GM21515 (cell line): ENCODE results near the gene LRP1-AS.

Experiments
- ATAC-seq: cut with Tn5 transposase; IDR thresholded peaks from one replicate; pipeline ENCODE4 v1.9.1; 2021; ENCODE audit not compliant: unreplicated experiment

Gene LRP1-AS

DNA sequence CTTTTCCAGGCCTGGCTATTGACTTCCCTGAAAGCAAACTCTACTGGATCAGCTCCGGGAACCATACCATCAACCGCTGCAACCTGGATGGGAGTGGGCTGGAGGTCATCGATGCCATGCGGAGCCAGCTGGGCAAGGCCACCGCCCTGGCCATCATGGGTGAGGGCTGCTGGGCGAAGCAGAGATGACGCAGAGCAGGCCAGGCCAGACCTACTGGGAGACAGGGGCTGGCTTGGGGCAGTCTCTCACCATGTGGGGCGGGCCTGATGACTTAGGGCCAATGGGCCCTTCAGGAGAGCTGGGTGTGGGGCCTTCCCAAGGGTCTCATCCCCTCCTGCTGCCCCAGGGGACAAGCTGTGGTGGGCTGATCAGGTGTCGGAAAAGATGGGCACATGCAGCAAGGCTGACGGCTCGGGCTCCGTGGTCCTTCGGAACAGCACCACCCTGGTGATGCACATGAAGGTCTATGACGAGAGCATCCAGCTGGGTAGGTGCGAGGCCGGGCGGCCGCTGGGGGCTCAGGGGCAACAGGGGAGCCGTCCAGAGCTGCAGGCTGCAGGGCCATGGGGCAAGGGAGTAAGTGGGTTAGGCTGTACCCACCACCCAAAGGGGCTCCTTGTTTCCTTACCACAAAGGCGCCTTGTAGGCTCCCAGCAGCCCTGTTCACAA is 33.0 kb upstream of the LRP1-AS start:
- no peak for ATAC-seq

DNA sequence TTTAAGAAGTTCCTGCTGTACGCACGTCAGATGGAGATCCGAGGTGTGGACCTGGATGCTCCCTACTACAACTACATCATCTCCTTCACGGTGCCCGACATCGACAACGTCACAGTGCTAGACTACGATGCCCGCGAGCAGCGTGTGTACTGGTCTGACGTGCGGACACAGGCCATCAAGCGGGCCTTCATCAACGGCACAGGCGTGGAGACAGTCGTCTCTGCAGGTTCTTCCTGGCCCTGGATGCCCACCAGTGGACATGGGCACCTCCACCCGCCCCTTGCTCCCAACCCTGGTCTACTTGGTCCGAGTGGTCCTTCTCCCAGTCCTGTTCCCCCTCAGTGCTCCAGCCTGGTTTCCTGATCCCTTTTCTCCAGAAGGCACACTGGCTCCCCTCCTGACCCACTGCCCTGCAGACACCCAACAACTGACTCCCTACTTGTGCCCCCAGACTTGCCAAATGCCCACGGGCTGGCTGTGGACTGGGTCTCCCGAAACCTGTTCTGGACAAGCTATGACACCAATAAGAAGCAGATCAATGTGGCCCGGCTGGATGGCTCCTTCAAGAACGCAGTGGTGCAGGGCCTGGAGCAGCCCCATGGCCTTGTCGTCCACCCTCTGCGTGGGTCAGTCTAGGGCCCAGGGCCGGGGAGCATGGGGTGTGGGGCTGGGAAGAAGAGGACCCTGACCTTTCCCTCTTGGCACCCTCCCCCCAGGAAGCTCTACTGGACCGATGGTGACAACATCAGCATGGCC is 32.1 kb upstream of the LRP1-AS start:
- ATAC-seq = no peak

DNA sequence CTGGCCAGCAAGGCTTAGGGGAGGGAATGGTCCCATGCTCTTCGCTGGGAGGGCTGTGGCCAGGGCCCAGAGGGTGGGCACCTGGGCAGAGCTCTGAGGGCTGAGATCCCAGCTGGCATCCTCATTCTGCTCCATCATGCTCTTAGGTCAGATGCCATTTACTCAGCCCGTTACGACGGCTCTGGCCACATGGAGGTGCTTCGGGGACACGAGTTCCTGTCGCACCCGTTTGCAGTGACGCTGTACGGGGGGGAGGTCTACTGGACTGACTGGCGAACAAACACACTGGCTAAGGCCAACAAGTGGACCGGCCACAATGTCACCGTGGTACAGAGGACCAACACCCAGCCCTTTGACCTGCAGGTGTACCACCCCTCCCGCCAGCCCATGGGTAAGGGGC is 30.8 kb upstream of the LRP1-AS start:
- ATAC-seq = no peak

DNA sequence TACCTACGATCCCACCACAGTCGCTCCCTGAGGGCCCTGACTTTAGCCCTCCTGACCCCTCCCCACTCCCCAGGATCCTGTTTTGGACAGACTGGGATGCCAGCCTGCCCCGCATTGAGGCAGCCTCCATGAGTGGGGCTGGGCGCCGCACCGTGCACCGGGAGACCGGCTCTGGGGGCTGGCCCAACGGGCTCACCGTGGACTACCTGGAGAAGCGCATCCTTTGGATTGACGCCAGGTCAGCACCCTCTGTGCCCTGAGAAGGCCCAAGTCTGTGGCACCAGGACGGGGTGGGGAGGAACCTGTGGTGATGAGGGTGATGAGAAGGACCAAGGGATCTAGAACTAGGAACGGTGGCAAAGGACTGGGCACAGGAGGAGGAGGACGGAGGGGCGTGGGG is 29.9 kb upstream of the LRP1-AS start:
- no peak for ATAC-seq

DNA sequence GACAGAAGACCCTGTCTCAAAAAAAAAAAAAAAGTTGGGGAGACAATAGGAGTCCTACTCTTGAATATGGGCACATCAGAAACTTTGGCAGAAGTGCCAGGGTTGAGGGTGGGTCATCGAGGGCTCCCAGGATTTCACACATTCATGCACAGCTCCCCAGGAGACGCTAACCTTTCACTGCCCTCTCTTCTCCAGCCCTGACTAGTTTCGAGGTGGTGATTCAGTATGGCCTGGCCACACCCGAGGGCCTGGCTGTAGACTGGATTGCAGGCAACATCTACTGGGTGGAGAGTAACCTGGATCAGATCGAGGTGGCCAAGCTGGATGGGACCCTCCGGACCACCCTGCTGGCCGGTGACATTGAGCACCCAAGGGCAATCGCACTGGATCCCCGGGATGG is 29.4 kb upstream of the LRP1-AS start:
- no peak for ATAC-seq

DNA sequence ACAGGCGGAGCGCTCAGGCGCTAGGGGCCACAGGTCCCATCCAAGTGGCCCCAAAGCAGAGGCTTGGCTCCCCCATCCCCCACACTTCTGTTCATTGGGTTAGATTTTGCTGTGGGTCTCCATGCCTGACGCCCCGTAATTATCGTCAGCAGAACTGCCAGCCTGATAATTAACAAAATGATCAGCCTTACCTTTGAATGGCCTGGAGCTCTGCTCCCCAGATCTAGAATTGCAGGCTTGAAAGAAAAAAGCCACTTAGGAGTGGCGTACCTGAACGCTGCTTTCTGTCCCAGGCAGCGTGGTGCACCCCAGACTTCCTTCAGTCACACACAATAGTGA is 28.7 kb upstream of the LRP1-AS start:
- ATAC-seq = no peak

DNA sequence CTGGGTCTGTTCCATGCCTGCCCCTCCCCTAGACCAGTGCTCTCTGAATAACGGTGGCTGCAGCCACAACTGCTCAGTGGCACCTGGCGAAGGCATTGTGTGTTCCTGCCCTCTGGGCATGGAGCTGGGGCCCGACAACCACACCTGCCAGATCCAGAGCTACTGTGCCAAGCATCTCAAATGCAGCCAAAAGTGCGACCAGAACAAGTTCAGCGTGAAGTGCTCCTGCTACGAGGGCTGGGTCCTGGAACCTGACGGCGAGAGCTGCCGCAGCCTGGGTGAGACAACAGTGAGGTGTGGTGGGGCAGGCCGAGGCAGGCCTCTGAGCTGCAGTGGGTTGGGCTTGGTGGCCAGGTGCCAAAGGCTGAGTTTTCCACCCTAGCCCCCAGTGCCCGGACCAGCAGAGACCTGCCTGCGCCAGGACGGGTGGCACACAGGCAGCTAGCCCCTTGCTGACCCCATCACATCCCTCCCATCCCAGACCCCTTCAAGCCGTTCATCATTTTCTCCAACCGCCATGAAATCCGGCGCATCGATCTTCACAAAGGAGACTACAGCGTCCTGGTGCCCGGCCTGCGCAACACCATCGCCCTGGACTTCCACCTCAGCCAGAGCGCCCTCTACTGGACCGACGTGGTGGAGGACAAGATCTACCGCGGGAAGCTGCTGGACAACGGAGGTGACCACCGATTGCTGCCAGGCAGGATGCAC is 28.2 kb upstream of the LRP1-AS start:
- ATAC-seq = no peak

DNA sequence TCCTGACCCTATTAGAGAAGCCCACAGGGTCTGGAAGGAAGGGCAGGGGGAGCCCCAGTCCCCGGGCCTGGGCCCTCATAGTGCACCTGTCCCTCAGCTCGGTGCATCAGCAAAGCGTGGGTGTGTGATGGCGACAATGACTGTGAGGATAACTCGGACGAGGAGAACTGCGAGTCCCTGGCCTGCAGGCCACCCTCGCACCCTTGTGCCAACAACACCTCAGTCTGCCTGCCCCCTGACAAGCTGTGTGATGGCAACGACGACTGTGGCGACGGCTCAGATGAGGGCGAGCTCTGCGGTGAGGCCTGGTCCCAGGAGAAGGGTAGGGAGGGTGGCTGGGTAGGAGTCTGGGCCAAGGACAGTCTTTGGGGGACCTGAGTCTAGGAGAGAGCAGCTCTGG is 26.3 kb upstream of the LRP1-AS start:
- no peak for ATAC-seq

DNA sequence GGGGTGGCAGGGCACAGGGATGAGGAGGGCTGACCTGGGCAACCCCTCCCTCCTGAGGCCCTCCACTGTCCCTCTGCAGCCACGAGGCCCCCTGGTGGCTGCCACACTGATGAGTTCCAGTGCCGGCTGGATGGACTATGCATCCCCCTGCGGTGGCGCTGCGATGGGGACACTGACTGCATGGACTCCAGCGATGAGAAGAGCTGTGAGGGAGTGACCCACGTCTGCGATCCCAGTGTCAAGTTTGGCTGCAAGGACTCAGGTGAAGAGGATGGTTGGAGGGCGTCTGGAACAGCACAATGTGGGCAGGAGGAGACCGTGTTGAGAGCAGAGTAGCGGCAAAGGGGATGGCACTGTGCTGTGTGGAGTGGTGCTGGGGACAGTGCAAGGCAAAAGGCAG is 25.7 kb upstream of the LRP1-AS start:
- ATAC-seq = no peak

DNA sequence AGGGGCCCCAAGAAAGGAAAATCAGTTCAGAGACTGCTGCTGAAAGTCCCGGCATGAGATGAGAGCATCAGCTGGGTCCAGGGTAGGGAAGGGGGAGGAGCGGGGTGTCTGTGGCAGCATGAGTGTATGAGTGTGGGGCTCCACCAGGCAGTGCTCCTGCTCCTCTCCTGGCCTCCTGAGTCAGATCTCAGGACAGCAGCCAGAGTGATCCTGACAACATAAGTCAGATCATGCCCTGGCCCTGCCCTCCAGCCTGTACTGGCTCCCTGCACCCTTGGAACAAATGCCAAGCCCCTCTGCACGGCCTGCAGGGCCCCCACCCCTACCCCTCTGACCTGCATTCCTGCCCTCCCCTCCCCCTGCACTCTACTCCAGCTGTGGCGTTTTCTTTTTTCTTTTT is 24.2 kb upstream of the LRP1-AS start:
- ATAC-seq = no peak

DNA sequence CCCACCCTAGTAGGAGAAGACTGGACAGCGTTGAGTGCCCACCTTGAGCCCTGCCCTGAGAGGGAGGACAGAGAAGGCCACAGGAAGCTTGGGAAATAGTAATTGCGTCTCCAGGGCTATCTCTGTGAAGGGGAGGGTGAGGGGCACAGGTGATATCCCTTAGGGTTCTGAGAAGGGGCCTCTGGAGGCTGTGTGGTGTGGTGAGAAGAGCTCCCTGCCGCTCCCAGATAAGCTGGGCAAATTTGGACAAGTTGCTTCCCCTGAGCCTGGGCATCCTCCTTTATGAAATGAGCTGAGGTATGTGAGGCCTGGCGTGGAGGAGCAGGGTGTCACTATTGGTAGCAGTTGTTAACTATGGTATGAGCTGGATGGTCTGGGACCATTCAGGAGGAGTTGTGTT is 23.5 kb upstream of the LRP1-AS start:
- no peak for ATAC-seq

DNA sequence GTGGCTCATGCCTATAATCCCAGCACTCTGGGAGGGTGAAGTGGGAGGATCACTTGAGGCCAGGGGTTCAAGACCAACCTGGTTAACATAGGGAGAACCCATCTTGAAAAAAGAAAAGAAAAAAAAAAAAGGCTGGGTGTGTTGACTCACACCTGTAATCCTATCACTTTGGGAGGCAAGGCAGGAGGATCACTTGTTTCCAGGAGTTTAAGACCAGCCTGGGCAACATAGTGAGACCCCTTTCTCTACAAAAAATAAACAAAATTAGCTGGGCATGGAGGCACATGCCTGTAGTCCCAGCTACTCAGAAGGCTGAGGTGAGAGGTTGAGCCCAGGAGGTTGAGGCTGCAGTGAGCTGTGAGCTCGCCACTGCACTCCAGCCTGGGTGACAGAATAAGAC is 23.0 kb upstream of the LRP1-AS start:
- no peak for ATAC-seq

DNA sequence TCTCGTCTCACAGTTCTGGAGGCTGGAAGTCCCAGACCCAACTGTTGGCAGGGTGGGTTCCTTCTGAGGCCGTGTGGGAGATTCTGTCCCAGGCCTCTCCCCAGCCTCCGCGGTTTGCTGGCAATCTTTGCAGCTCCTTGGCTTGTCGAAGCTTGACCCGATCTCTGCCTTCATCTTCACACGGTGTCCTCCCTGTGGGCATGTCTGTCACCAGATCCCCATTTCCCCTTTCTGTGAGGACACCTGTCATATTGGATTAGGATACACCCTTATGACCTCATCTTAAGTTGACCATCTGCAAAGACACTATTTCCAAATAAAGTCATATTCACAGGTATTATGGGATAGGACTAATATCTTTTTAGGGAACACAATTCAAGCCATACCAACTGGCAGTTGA is 22.6 kb upstream of the LRP1-AS start:
- no peak for ATAC-seq

DNA sequence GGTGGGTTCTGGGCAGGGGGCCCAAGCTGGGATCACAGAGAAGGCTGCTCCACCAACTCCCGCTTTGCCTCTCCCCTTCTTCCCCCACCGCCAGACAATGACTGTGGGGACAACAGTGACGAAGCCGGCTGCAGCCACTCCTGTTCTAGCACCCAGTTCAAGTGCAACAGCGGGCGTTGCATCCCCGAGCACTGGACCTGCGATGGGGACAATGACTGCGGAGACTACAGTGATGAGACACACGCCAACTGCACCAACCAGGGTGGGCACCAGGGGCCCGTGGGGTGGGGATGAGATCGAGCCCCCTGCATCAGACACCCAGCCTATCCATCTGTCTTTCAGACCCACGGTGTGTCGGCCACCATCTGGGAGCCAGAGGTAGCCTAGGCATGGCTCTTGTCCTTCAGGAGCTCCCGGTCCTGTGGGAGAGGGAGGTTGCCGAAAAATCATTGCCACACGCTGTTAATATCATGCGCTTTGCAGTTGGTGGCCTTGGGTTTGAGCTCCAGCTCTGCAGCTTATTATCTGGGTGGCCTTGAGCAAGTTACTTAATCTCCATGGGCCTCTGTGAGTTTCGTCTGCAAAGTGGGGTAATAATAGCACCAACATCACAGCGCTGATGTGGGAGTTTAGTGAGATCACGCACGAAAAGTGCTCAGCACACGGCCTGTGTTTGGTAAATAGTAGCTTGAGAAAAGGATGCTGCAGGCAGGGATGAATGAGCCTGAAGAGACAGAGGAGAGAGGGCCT is 21.8 kb upstream of the LRP1-AS start:
- no peak for ATAC-seq

DNA sequence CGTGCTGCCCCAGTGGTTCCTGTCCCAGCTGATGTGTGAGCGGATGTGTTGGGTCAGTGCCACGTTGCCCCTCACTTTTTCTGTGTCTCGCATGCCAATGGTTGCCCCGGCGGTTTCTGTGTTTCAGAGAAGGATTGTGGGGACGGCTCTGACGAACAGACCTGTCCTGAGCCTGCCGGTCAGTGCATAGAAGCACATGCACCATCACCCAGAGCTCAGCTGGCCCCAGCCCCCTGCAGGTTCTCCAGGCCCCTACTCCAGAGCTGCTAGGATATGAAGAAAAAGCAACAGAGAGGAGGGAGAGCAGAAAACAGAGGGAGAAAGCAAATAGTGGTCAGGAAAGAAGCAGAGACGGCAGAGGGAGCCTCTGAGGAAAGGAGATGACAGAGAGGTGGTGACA is 20.6 kb upstream of the LRP1-AS start:
- no peak for ATAC-seq

DNA sequence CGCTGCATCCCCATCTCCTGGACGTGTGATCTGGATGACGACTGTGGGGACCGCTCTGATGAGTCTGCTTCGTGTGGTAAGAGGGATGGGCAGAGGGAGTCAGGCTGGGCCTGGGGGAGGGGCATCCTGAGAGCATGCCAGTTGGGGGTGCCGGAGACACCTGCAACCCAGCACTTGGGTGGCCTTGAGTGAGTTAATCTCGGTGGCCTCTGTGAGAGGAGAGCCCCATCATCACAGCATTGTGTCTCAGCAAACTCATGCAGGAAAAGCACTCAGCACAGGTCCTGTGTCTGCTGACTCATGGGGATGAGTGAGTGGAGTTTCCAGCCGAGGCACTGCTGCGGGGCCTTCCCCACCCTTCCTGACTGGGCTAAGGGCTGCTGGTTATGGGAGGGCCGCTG is 19.6 kb upstream of the LRP1-AS start:
- no peak for ATAC-seq

DNA sequence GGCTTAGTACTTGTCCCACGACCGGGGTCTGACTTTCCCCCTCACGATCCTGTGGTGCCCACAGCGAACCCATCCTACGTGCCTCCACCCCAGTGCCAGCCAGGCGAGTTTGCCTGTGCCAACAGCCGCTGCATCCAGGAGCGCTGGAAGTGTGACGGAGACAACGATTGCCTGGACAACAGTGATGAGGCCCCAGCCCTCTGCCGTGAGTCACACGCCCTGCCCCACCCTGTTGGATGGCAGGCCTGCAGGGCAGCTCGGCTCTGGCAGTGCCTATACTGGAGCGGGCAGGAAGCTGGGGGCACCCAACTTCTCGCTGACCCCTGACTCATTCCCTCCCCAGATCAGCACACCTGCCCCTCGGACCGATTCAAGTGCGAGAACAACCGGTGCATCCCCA is 18.3 kb upstream of the LRP1-AS start:
- ATAC-seq = no peak

DNA sequence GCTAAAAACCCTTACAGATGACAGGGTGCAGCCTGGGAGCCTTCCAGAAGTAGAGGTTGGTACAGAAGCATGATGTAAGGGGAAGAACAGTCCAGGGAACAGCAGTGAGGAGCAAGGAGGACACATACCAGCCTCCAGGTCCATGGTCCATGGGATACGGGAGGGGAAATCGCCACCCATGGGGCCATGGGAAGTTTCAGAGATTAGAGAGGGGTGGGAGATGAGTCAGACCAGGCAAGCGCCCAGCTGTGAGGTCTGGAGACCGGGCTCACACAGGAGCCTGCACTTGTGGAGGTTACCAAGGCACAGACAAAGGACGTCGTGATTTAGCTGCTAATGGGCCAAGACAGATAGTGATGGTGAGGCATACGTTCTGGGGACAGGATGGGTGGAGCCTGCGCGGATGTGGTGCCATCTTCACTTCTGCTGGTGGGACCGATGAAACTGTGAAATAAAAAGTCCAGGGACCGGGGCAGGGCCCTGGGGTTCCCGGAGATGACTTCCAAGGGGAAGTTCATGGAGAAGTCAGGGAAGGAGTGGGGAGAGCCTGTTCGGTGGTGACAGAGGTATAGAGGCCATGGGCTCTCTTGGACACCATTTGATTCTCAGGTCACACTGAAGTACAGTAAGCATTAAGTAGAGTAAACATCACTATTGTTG is 17.7 kb upstream of the LRP1-AS start:
- ATAC-seq = no peak

DNA sequence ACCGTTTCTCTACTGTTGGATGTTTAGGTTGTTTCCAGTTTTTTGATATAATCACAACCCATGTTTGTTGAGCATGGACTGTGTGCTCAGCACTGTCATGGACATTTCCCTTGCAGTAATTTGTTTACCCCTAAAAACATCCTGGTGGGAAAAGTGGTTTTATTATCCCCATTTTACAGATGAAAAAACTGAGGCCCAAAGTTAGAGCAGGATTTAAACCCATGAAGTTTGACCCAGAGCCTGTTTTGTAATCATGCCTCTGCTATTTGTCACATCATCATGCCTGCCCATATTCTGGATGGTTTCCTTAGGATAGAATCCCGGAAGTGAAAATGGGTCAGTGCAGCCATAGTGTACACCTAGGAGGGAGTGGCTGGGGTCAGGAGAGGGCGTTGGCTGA is 17.0 kb upstream of the LRP1-AS start:
- no peak for ATAC-seq

DNA sequence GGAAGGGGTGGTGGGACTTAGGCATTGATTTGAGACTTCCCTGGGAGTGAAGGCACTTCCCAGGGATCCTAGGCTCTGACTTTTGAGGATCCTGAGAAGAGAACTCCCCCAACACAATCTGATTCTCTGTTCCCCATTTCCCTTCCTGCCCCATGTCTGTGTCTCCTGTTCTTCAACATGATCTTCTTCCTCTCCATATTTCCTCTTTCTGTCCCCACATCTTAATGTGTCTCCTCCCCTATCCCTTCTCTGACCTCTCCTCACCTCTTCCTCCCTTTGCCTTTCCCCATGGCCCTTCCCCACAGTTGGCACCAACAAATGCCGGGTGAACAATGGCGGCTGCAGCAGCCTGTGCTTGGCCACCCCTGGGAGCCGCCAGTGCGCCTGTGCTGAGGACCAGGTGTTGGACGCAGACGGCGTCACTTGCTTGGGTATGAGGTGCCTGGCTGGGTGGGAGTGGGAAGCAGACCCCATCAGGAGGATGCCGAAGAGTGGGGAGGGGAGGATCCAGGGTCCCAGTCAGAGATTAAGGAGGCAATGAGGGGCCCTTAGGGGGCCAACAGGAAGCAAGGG is 15.2 kb upstream of the LRP1-AS start:
- no peak for ATAC-seq

DNA sequence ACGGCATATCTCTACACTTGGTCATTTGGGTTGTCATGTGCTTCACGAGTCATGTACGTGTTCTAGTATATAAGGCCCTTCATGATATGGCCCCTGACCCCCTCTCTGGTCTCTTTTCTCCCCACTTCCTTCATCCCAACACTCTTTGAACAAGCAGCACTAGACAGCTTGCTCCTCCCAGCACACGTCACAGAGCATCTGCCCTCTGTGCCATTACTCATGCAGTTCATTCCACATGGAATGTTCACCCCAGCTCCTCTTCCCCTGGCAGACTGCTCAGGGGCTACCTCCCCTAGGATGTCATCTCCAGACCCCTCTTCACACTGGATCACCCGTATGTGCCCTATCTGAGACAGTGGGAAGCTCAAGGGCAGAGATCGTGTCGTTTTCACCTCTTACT is 14.1 kb upstream of the LRP1-AS start:
- no peak for ATAC-seq
